ENCODE data around the gene CHM. TPM values are rescaled to one million over a fixed set of nuclear protein-coding genes. Genes with fewer than 3 reads are reported as not detected.

CHM gene
- total and polyA plus RNA-seq, 2 experiments from 2014 or later, result 19.0 to 19.1 TPM

DNA sequence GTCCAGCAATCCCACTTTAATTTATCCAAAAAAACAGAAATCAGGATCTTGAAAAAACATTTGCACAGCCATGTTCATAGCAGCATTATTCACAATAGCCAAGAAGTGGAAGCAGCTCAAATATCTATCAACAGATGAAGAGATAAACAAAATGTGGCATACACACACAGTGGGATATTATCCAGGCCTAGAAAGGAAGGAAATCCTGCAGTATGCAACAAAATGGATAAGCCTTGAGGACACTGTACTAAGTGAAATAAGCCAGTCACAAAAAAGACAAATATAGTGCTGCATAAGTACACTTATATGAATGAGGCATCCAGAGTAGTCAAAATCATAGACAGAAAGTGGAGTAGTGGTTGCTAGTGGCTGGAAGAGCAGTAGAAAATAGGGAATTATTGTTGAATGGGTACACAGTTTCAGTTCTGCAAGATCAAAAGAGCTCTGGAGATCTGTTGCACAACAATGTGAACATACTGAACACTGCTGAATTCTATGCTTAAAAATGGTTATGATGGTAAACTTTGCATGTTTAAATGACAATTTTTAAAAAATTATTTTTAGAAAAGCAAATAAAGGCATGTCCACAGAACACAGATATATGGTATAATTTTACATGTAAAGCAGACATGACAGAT is 25.6 kb downstream of the CHM start:
- no peak overlapping the region for H3K27ac ChIP-seq (ENCODE audit: low read depth)
- no peak for ATAC-seq
- H3K4me3 Mint-ChIP-seq, result no peak overlapping the region

DNA sequence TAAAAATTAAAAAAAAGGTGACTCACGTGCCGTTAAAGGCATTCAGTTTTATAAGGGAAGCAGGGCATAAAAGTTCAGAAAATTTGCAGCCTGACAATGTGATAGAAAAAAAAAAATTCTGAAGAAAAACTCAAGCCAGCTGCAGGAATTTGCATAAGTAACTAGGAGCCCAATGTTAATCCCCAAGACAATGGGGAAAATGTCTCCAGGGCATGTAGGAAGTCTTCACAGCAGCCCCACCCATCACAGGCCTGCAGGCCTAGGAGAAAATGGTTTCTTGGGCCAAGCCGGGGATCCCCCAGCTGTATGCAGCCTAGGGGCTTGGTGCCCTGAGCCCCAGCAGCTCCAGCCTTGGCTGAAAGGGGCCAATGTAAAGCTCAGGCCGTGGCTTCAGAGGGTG is 31.2 kb downstream of the CHM start:
- Histone ChIP-seq H3K9me2 (ENCODE audit: insufficient read depth) (no peaks in the 10 kb centered on the region), H2AFZ (no peak overlapping the region), H3F3A (replicated peaks; ENCODE audit: low read depth) (no peaks in the 10 kb centered on the region), H3K4me2 (no peak overlapping the region), H3K79me2 (replicated peaks; ENCODE audit: insufficient read depth) (peaks cover 30% of the 10 kb centered on the region), H3K4me1 (ENCODE audit: insufficient read depth) (peaks cover 29% of the 10 kb centered on the region), H3K4me3 (no peak overlapping the region), H3K27me3 (ENCODE audit: insufficient read depth) (no peaks in the 10 kb centered on the region), H3K27ac (ENCODE audit: low read depth) (no peak overlapping the region), H3K36me3 (ENCODE audit: insufficient read depth) (no peaks in the 10 kb centered on the region), H4K20me1 (replicated peaks; ENCODE audit: insufficient read depth) (no peaks in the 10 kb centered on the region)
- H3K4me1 Mint-ChIP-seq, result peaks cover 34% of the 10 kb centered on the region
- peak; percentile 51; the same call in 2 of the 3 replicates for ATAC-seq
- no peak overlapping the region for H3K27ac Mint-ChIP-seq
- no peaks in the 10 kb centered on the region for H3K9me3 Mint-ChIP-seq
- H3K4me3 Mint-ChIP-seq, result no peak overlapping the region
- peaks cover 3% of the 10 kb centered on the region for H3K27me3 Mint-ChIP-seq (ENCODE audit: insufficient read depth, low read depth, poor library complexity)
- peaks cover 18% of the 10 kb centered on the region; the same call in 2 of the 3 replicates for H3K36me3 Mint-ChIP-seq (ENCODE audit: low read depth)
- peak; percentile 26 for DNase-seq (ENCODE audit: low spot score)
- TF ChIP-seq JUNB (IDR thresholded peaks at IDR 0.05; ENCODE audit: unreplicated experiment), result no peak
- TF ChIP-seq ZNF331 (CRISPR knock-in tag; IDR thresholded peaks at IDR 0.05; ENCODE audit: low read depth), result no peak

More for the DNA sequence above, 25.6 kb downstream of the CHM start:
- peaks cover 3% of the 10 kb centered on the region; the same call in 1 of the 3 replicates for H3K4me1 Mint-ChIP-seq
- H3K27ac Mint-ChIP-seq, result no peak overlapping the region
- Histone ChIP-seq H4K20me1 (replicated peaks; ENCODE audit: insufficient read depth) (no peaks in the 10 kb centered on the region), H2AFZ (no peak overlapping the region), H3F3A (replicated peaks; ENCODE audit: low read depth) (no peaks in the 10 kb centered on the region), H3K27me3 (ENCODE audit: insufficient read depth) (no peaks in the 10 kb centered on the region), H3K4me1 (ENCODE audit: insufficient read depth) (no peaks in the 10 kb centered on the region), H3K4me2 (no peak overlapping the region), H3K4me3 (no peak overlapping the region), H3K9me2 (ENCODE audit: insufficient read depth) (no peaks in the 10 kb centered on the region), H3K79me2 (replicated peaks; ENCODE audit: insufficient read depth) (peaks cover 17% of the 10 kb centered on the region; the same call in 1 of the 2 replicates), H3K36me3 (ENCODE audit: insufficient read depth) (no peaks in the 10 kb centered on the region)
- TF ChIP-seq EZH2phosphoT487 (IDR thresholded peaks at IDR 0.05; ENCODE audit: unreplicated experiment) (no peak), ZNF331 (CRISPR knock-in tag; IDR thresholded peaks at IDR 0.05; ENCODE audit: low read depth) (no peak), JUNB (IDR thresholded peaks at IDR 0.05; ENCODE audit: unreplicated experiment) (no peak), CREB1 (CRISPR knock-in tag; IDR thresholded peaks at IDR 0.05; ENCODE audit: low read depth) (no peak), ZNF114 (CRISPR knock-in tag; IDR thresholded peaks at IDR 0.05) (no peak), POLR2AphosphoS5 (IDR thresholded peaks at IDR 0.05; ENCODE audit: low read depth) (no peak), EZH2 (IDR thresholded peaks at IDR 0.05; ENCODE audit: low read depth, unreplicated experiment) (no peak), NANOG (IDR thresholded peaks at IDR 0.05; ENCODE audit: borderline replicate concordance) (no peak)
- TF ChIP-seq, protein P1, sequence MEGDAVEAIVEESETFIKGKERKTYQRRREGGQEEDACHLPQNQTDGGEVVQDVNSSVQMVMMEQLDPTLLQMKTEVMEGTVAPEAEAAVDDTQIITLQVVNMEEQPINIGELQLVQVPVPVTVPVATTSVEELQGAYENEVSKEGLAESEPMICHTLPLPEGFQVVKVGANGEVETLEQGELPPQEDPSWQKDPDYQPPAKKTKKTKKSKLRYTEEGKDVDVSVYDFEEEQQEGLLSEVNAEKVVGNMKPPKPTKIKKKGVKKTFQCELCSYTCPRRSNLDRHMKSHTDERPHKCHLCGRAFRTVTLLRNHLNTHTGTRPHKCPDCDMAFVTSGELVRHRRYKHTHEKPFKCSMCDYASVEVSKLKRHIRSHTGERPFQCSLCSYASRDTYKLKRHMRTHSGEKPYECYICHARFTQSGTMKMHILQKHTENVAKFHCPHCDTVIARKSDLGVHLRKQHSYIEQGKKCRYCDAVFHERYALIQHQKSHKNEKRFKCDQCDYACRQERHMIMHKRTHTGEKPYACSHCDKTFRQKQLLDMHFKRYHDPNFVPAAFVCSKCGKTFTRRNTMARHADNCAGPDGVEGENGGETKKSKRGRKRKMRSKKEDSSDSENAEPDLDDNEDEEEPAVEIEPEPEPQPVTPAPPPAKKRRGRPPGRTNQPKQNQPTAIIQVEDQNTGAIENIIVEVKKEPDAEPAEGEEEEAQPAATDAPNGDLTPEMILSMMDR (conservative IDR thresholded peaks at IDR 0.05; ENCODE audit: low read depth in 2 of 2), result no peak
- TF ChIP-seq, protein P2, sequence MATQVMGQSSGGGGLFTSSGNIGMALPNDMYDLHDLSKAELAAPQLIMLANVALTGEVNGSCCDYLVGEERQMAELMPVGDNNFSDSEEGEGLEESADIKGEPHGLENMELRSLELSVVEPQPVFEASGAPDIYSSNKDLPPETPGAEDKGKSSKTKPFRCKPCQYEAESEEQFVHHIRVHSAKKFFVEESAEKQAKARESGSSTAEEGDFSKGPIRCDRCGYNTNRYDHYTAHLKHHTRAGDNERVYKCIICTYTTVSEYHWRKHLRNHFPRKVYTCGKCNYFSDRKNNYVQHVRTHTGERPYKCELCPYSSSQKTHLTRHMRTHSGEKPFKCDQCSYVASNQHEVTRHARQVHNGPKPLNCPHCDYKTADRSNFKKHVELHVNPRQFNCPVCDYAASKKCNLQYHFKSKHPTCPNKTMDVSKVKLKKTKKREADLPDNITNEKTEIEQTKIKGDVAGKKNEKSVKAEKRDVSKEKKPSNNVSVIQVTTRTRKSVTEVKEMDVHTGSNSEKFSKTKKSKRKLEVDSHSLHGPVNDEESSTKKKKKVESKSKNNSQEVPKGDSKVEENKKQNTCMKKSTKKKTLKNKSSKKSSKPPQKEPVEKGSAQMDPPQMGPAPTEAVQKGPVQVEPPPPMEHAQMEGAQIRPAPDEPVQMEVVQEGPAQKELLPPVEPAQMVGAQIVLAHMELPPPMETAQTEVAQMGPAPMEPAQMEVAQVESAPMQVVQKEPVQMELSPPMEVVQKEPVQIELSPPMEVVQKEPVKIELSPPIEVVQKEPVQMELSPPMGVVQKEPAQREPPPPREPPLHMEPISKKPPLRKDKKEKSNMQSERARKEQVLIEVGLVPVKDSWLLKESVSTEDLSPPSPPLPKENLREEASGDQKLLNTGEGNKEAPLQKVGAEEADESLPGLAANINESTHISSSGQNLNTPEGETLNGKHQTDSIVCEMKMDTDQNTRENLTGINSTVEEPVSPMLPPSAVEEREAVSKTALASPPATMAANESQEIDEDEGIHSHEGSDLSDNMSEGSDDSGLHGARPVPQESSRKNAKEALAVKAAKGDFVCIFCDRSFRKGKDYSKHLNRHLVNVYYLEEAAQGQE (IDR thresholded peaks at IDR 0.05; ENCODE audit: unreplicated experiment), result no peak
- H3K9me3 Mint-ChIP-seq, result no peaks in the 10 kb centered on the region
- no peaks in the 10 kb centered on the region for H3K27me3 Mint-ChIP-seq (ENCODE audit: insufficient read depth, low read depth, poor library complexity)
- peaks cover 9% of the 10 kb centered on the region; the same call in 2 of the 3 replicates for H3K36me3 Mint-ChIP-seq (ENCODE audit: low read depth)
- no peak for DNase-seq (ENCODE audit: low spot score)
